GM21423 (cell line): Measurements from ENCODE around the gene YPEL4.

Experiments used
- ATAC-seq: cut with Tn5 transposase; IDR thresholded peaks from one replicate; pipeline ENCODE4 v1.9.1; 2021; ENCODE audit warnings: mild to moderate bottlenecking, moderate library complexity; ENCODE audit not compliant: unreplicated experiment

Gene YPEL4

GRCh38 chr11:57651408-57651807 lies 1.7 kb upstream of the YPEL4 start:
- ATAC-seq: no peak

- ATAC-seq: no peak
Measured at GRCh38 chr11:57650739-57651090, 1.0 kb upstream of the YPEL4 start.

GRCh38 chr11:57648801-57649735 lies 644 bp downstream of the YPEL4 start:
- ATAC-seq: no peak

GRCh38 chr11:57647960-57648800 lies 1.5 kb downstream of the YPEL4 start:
- ATAC-seq: peak; percentile 29

- no peak for ATAC-seq
Measured at GRCh38 chr11:57647372-57647771, 2.3 kb downstream of the YPEL4 start.

- ATAC-seq: no peak
Measured at GRCh38 chr11:57646799-57647303, 2.9 kb downstream of the YPEL4 start.

- no peak for ATAC-seq
Measured at GRCh38 chr11:57646194-57646798, 3.4 kb downstream of the YPEL4 start.

- no peak for ATAC-seq
Measured at GRCh38 chr11:57645689-57646085, 4.0 kb downstream of the YPEL4 start.

GRCh38 chr11:57644748-57645688 lies 4.7 kb downstream of the YPEL4 start:
- ATAC-seq: peak; percentile 47

GRCh38 chr11:57643802-57644201 lies 5.9 kb downstream of the YPEL4 start:
- ATAC-seq: no peak

- ATAC-seq: no peak
Measured at GRCh38 chr11:57641011-57641807, 8.5 kb downstream of the YPEL4 start.

- no peak for ATAC-seq
Measured at GRCh38 chr11:57640068-57640800, 9.5 kb downstream of the YPEL4 start.

- no peak for ATAC-seq
Measured at GRCh38 chr11:57639321-57640067, 10.2 kb downstream of the YPEL4 start.

GRCh38 chr11:57638811-57639320 lies 10.8 kb downstream of the YPEL4 start:
- no peak for ATAC-seq

GRCh38 chr11:57638005-57638781 lies 11.5 kb downstream of the YPEL4 start:
- ATAC-seq: no peak

GRCh38 chr11:57637626-57638004 lies 12.1 kb downstream of the YPEL4 start:
- ATAC-seq: no peak

- ATAC-seq: no peak
Measured at GRCh38 chr11:57635246-57635645, 14.5 kb downstream of the YPEL4 start.
